Breast epithelium (tissue), 4 donors: ENCODE results near the gene VAPB. TPM values are rescaled to one million over a fixed set of nuclear protein-coding genes. Genes with fewer than 3 reads are reported as not detected.

Experiments
- DNase-seq, 2 donors: peaks; one replicate each; pipeline ENCODE4 v3.0.0-alpha.2; 2019; ENCODE audit warnings: low spot score in 2 of 2
- H3K27ac ChIP-seq, 2 donors: fragments of 200-600 bp; sonication (generic) in 1 of 2; one replicate each; pipeline ENCODE4 v1.5.1; 2016 to 2019; ENCODE audit warnings: mild to moderate bottlenecking in 1 of 2
- H3K27me3 ChIP-seq, 2 donors: fragments of 200-600 bp; sonication (generic) in 1 of 2; one replicate each; pipeline versions ENCODE4 v1.5.1 to v1.6.0; 2017 to 2019; ENCODE audit warnings: control low read depth in 1 of 2, mild to moderate bottlenecking in 1 of 2
- H3K36me3 ChIP-seq: fragments of 200-600 bp; one replicate; pipeline ENCODE4 v1.5.1; 2019
- H3K4me1 ChIP-seq, 2 donors: fragments of 200-600 bp; sonication (generic); one replicate each; pipeline ENCODE4 v1.5.1; 2016 to 2019; ENCODE audit warnings: control low read depth in 1 of 2
- H3K4me3 ChIP-seq, 3 donors: fragments of 200-600 bp; sonication (generic); 1 replicate in 2 of 3; 2 replicates in 1 of 3; pipeline ENCODE4 v1.5.1; 2016 to 2019; ENCODE audit warnings: mild to moderate bottlenecking in 3 of 3, moderate library complexity in 2 of 3
- H3K9me3 ChIP-seq, 2 donors: fragments of 200-600 bp; sonication (generic) in 1 of 2; one replicate each; pipeline ENCODE4 v1.5.1; 2016 to 2019; ENCODE audit warnings: control low read depth in 1 of 2
- CTCF ChIP-seq, 3 donors: fragments of 450-650 bp; IDR thresholded peaks; one replicate each; pipeline ENCODE4 v1.5.1; 2016 to 2017; ENCODE audit warnings: antibody characterized with exemption in 3 of 3, mild to moderate bottlenecking in 3 of 3, moderate library complexity in 3 of 3
- POLR2A ChIP-seq: fragments of 450-650 bp; IDR thresholded peaks from one replicate; pipeline ENCODE4 v1.6.1; 2016; ENCODE audit warnings: antibody characterized with exemption, mild to moderate bottlenecking, moderate library complexity
- POLR2AphosphoS5 ChIP-seq, 3 donors: sonication (generic); formaldehyde crosslinking; IDR thresholded peaks; one replicate each; pipeline ENCODE4 v1.6.1; 2017; ENCODE audit warnings: antibody characterized with exemption in 3 of 3
- intact Hi-C: fragments of 100-400 bp; cut with DNase I; formaldehyde crosslinking; loops from one replicate; pipeline ENCODE4 v1.15.1; 2023; ENCODE audit warnings: low total_unique reads
- total RNA-seq, 3 donors: library from RNA; depleted of rRNA; stranded (reverse); fragments of >200 nt; gene quantifications; one replicate each; pipeline ENCODE4 v1.1.0, GENCODE V29; 2016

The VAPB gene
- total RNA-seq, 3 donors from 2014 or later = 18.6 to 18.9 (median 18.7) TPM

GRCh38 chr20:58433759-58434158 is 44.7 kb downstream of the VAPB start:
- Histone ChIP-seq H3K36me3 (no peaks in the 10 kb centered on the region), H3K9me3 (no peaks in the 10 kb centered on the region), H3K27ac (no peak overlapping the region), H3K4me3 (no peak overlapping the region), H3K27me3 (no peaks in the 10 kb centered on the region), H3K4me1 (no peaks in the 10 kb centered on the region)
- no peak for TF ChIP-seq POLR2A
- no peak for DNase-seq
- intact Hi-C loops = no loop called here

GRCh38 chr20:58434326-58434725 is 45.3 kb downstream of the VAPB start:
- no peak for DNase-seq
- no peaks in the 10 kb centered on the region for H3K27me3 ChIP-seq
- TF ChIP-seq POLR2A (no peak), POLR2AphosphoS5 (IDR thresholded peaks at IDR 0.05) (no peak), CTCF (IDR thresholded peaks at IDR 0.05) (no peak)
- H3K4me1 ChIP-seq = no peaks in the 10 kb centered on the region
- intact Hi-C loops = no loop called here
- H3K4me3 ChIP-seq = no peak overlapping the region
- H3K36me3 ChIP-seq = no peaks in the 10 kb centered on the region
- no peaks in the 10 kb centered on the region for H3K9me3 ChIP-seq
- H3K27ac ChIP-seq = no peak overlapping the region

GRCh38 chr20:58435237-58435636 is 46.2 kb downstream of the VAPB start:
- Histone ChIP-seq H3K27me3 (no peaks in the 10 kb centered on the region), H3K4me3 (no peak overlapping the region), H3K27ac (no peak overlapping the region), H3K4me1 (no peaks in the 10 kb centered on the region), H3K9me3 (no peaks in the 10 kb centered on the region), H3K36me3 (no peaks in the 10 kb centered on the region)
- DNase-seq = no peak
- intact Hi-C loops = no loop called here
- TF ChIP-seq POLR2AphosphoS5 (IDR thresholded peaks at IDR 0.05) (no peak), CTCF (IDR thresholded peaks at IDR 0.05) (no peak), POLR2A (no peak)

GRCh38 chr20:58436868-58437645 is 48.0 kb downstream of the VAPB start:
- no peaks in the 10 kb centered on the region for H3K36me3 ChIP-seq
- intact Hi-C loops = no loop called here
- no peaks in the 10 kb centered on the region for H3K9me3 ChIP-seq
- DNase-seq = no peak
- H3K27me3 ChIP-seq = no peaks in the 10 kb centered on the region
- no peak for TF ChIP-seq POLR2AphosphoS5 (IDR thresholded peaks at IDR 0.05)
- no peak for TF ChIP-seq POLR2A
- no peak for TF ChIP-seq CTCF (IDR thresholded peaks at IDR 0.05)
- H3K27ac ChIP-seq = no peak overlapping the region
- H3K4me3 ChIP-seq = no peak overlapping the region
- no peaks in the 10 kb centered on the region for H3K4me1 ChIP-seq

- H3K27me3 ChIP-seq = no peaks in the 10 kb centered on the region
- H3K27ac ChIP-seq = no peak overlapping the region
- no peaks in the 10 kb centered on the region for H3K36me3 ChIP-seq
- no peak overlapping the region for H3K4me3 ChIP-seq
- no peaks in the 10 kb centered on the region for H3K9me3 ChIP-seq
- TF ChIP-seq POLR2A = no peak
- TF ChIP-seq CTCF (IDR thresholded peaks at IDR 0.05) = no peak
- TF ChIP-seq POLR2AphosphoS5 (IDR thresholded peaks at IDR 0.05) = no peak
- H3K4me1 ChIP-seq = no peaks in the 10 kb centered on the region
- DNase-seq = no peak
- intact Hi-C loops = no loop called here
Observed at GRCh38 chr20:58438970-58439808, 50.2 kb downstream of the VAPB start.
